BE2C (cell line): ENCODE measurements around the gene EMC6. TPM values are rescaled to one million over a fixed set of nuclear protein-coding genes. Genes with fewer than 3 reads are reported as not detected.
A peak's percentile ranks its signal among the peaks of the same experiment; 100 is the strongest.

Source experiments
- DNase-seq: peaks from one replicate; pipeline ENCODE4 v3.0.0-alpha.2; 2020
- H3K27me3 ChIP-seq: fragments of 250-450 bp; sonication (Bioruptor Pico); 2 replicates; pipeline ENCODE4 v1.5.1; 2020; ENCODE audit warnings: mild to moderate bottlenecking
- H3K36me3 ChIP-seq: fragments of 250-450 bp; sonication (Bioruptor Pico); 2 replicates; pipeline ENCODE4 v1.5.1; 2020; ENCODE audit warnings: mild to moderate bottlenecking
- H3K4me1 ChIP-seq: fragments of 250-450 bp; sonication (Bioruptor Pico); 2 replicates; pipeline ENCODE4 v1.5.1; 2020
- H3K4me3 ChIP-seq: 2 replicates; pipeline ENCODE4 v1.5.1; 2011; ENCODE audit warnings: low read depth, low read length
- H3K9me3 ChIP-seq: fragments of 250-450 bp; sonication (Bioruptor Pico); 2 replicates; pipeline ENCODE4 v1.5.1; 2020
- CTCF ChIP-seq: IDR thresholded peaks from 2 replicates; pipeline ENCODE4 v1.5.1; 2012; ENCODE audit warnings: mild to moderate bottlenecking, low read depth, low read length
- polyA plus RNA-seq: library from polyadenylated mRNA; unstranded; fragments of >200 nt; gene quantifications from one replicate; pipeline ENCODE4 v1.2.1, GENCODE V29; 2012; ENCODE audit warnings: low read depth, missing spikeins; ENCODE audit not compliant: insufficient read length, insufficient read depth

The EMC6 gene
- 98.9 TPM for polyA plus RNA-seq

- Histone ChIP-seq H3K4me3 (peak within 1 kb of the TSS; percentile 81), H3K9me3 (no peaks in the 10 kb centered on the region), H3K4me1 (no peaks in the 10 kb centered on the region), H3K27me3 (no peaks in the 10 kb centered on the region), H3K36me3 (no peaks in the 10 kb centered on the region; the same call in 1 of the 2 replicates)
- peak; percentile 96 for DNase-seq
- TF ChIP-seq CTCF = no peak
These were observed at the start of gene EMC6, which contains the start of gene TAX1BP3 for GRCh38 chr17:3668279-3669084. Gene EMC6, plus strand, starts transcription at chr17:3668812. Its CDS starts 335 bp downstream, at chr17:3669147. Gene TAX1BP3, minus strand, starts transcription at chr17:3668578. Its CDS starts 52 bp downstream, at chr17:3668526.

GRCh38 chr17:3621146-3621720 lies 47.4 kb upstream of the EMC6 start:
- H3K27me3 ChIP-seq = no peaks in the 10 kb centered on the region
- TF ChIP-seq CTCF = no peak
- H3K36me3 ChIP-seq = peaks cover 3% of the 10 kb centered on the region; the same call in 1 of the 2 replicates
- no peaks in the 10 kb centered on the region for H3K4me1 ChIP-seq
- H3K4me3 ChIP-seq = no peak overlapping the region
- no peak for DNase-seq
- H3K9me3 ChIP-seq = no peaks in the 10 kb centered on the region

- Histone ChIP-seq H3K9me3 (no peaks in the 10 kb centered on the region), H3K4me3 (no peak overlapping the region), H3K4me1 (no peaks in the 10 kb centered on the region), H3K27me3 (no peaks in the 10 kb centered on the region), H3K36me3 (peaks cover 3% of the 10 kb centered on the region; the same call in 1 of the 2 replicates)
- DNase-seq = no peak
- TF ChIP-seq CTCF = no peak
These were observed 45.5 kb upstream of the EMC6 start for GRCh38 chr17:3622977-3623594.

GRCh38 chr17:3626831-3627768 lies 41.5 kb upstream of the EMC6 start:
- Histone ChIP-seq H3K4me3 (no peak overlapping the region), H3K4me1 (no peaks in the 10 kb centered on the region), H3K36me3 (peaks cover 3% of the 10 kb centered on the region; the same call in 1 of the 2 replicates), H3K27me3 (no peaks in the 10 kb centered on the region), H3K9me3 (no peaks in the 10 kb centered on the region)
- DNase-seq = no peak
- TF ChIP-seq CTCF = no peak

- H3K4me1 ChIP-seq = no peaks in the 10 kb centered on the region
- no peaks in the 10 kb centered on the region for H3K9me3 ChIP-seq
- DNase-seq = no peak
- H3K4me3 ChIP-seq = no peak overlapping the region
- TF ChIP-seq CTCF = no peak
- peaks cover 3% of the 10 kb centered on the region; the same call in 1 of the 2 replicates for H3K36me3 ChIP-seq
- no peaks in the 10 kb centered on the region for H3K27me3 ChIP-seq
These were observed 40.8 kb upstream of the EMC6 start for GRCh38 chr17:3627769-3628167.
